Measurements from ENCODE around the gene TUBB2B.

TUBB2B gene

GRCh38 chr6:3236005-3236404 lies 8.6 kb upstream of the TUBB2B start:
- no peak overlapping the region for H3K4me3 ChIP-seq (ENCODE audit: low read depth, low read length)
- in situ Hi-C loops (cut with HindIII; ENCODE audit: low sequenced_read_pairs) = no loop called here
- no peak for DNase-seq (ENCODE audit: low read depth, low spot score)
- TF ChIP-seq, protein P1, sequence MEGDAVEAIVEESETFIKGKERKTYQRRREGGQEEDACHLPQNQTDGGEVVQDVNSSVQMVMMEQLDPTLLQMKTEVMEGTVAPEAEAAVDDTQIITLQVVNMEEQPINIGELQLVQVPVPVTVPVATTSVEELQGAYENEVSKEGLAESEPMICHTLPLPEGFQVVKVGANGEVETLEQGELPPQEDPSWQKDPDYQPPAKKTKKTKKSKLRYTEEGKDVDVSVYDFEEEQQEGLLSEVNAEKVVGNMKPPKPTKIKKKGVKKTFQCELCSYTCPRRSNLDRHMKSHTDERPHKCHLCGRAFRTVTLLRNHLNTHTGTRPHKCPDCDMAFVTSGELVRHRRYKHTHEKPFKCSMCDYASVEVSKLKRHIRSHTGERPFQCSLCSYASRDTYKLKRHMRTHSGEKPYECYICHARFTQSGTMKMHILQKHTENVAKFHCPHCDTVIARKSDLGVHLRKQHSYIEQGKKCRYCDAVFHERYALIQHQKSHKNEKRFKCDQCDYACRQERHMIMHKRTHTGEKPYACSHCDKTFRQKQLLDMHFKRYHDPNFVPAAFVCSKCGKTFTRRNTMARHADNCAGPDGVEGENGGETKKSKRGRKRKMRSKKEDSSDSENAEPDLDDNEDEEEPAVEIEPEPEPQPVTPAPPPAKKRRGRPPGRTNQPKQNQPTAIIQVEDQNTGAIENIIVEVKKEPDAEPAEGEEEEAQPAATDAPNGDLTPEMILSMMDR (IDR thresholded peaks at IDR 0.05; ENCODE audit: low read depth, low read length) = no peak

- no peak overlapping the region for H3K4me3 ChIP-seq (ENCODE audit: low read depth, low read length)
- TF ChIP-seq, protein P1 (IDR thresholded peaks at IDR 0.05; ENCODE audit: low read depth, low read length) = no peak
- no peak for DNase-seq (ENCODE audit: low read depth, low spot score)
- in situ Hi-C loops (cut with HindIII; ENCODE audit: low sequenced_read_pairs) = no loop called here
Observed at GRCh38 chr6:3235486-3235885, 8.0 kb upstream of the TUBB2B start.

GRCh38 chr6:3233904-3234303 lies 6.5 kb upstream of the TUBB2B start:
- in situ Hi-C loops (cut with HindIII; ENCODE audit: low sequenced_read_pairs) = no loop called here
- DNase-seq (ENCODE audit: low read depth, low spot score) = no peak
- TF ChIP-seq, protein P1 (IDR thresholded peaks at IDR 0.05; ENCODE audit: low read depth, low read length) = no peak
- no peak overlapping the region for H3K4me3 ChIP-seq (ENCODE audit: low read depth, low read length)

GRCh38 chr6:3233321-3233720 lies 5.9 kb upstream of the TUBB2B start:
- H3K4me3 ChIP-seq (ENCODE audit: low read depth, low read length) = no peak overlapping the region
- TF ChIP-seq, protein P1 (IDR thresholded peaks at IDR 0.05; ENCODE audit: low read depth, low read length) = no peak
- DNase-seq (ENCODE audit: low read depth, low spot score) = no peak
- in situ Hi-C loops (cut with HindIII; ENCODE audit: low sequenced_read_pairs) = no loop called here

GRCh38 chr6:3232017-3232945 lies 4.8 kb upstream of the TUBB2B start:
- no peak for DNase-seq (ENCODE audit: low read depth, low spot score)
- peak overlapping the region; percentile 63 for H3K4me3 ChIP-seq (ENCODE audit: low read depth, low read length)
- in situ Hi-C loops (cut with HindIII; ENCODE audit: low sequenced_read_pairs) = no loop called here
- TF ChIP-seq, protein P1 (IDR thresholded peaks at IDR 0.05; ENCODE audit: low read depth, low read length) = no peak

- DNase-seq (ENCODE audit: low read depth, low spot score) = peak; percentile 78
- peak overlapping the region; percentile 63 for H3K4me3 ChIP-seq (ENCODE audit: low read depth, low read length)
- TF ChIP-seq, protein P1 (IDR thresholded peaks at IDR 0.05; ENCODE audit: low read depth, low read length) = no peak
- in situ Hi-C loops (cut with HindIII; ENCODE audit: low sequenced_read_pairs) = no loop called here
Observed at GRCh38 chr6:3231247-3232016, 4.0 kb upstream of the TUBB2B start.
